MM.1S (cell line): Measurements from ENCODE around the gene NHLRC4.

ENCODE experiments used
- EZH2 ChIP-seq: fragments of 300-600 bp; sonication (generic); optimal IDR thresholded peaks from 2 replicates; pipeline ENCODE3; 2017; ENCODE audit warnings: low read depth, mild to moderate bottlenecking, antibody characterized with exemption, low read length, mixed read lengths
- TF ChIP-seq, protein P1 (sequence below): fragments of 300-600 bp; sonication (generic); IDR thresholded peaks from 2 replicates; pipeline ENCODE4 v1.5.1; 2016; ENCODE audit warnings: antibody characterized with exemption, low read length, mixed read lengths

GRCh38 chr16:586645-587590 lies 20.1 kb downstream of the NHLRC4 start:
- TF ChIP-seq, protein P1, sequence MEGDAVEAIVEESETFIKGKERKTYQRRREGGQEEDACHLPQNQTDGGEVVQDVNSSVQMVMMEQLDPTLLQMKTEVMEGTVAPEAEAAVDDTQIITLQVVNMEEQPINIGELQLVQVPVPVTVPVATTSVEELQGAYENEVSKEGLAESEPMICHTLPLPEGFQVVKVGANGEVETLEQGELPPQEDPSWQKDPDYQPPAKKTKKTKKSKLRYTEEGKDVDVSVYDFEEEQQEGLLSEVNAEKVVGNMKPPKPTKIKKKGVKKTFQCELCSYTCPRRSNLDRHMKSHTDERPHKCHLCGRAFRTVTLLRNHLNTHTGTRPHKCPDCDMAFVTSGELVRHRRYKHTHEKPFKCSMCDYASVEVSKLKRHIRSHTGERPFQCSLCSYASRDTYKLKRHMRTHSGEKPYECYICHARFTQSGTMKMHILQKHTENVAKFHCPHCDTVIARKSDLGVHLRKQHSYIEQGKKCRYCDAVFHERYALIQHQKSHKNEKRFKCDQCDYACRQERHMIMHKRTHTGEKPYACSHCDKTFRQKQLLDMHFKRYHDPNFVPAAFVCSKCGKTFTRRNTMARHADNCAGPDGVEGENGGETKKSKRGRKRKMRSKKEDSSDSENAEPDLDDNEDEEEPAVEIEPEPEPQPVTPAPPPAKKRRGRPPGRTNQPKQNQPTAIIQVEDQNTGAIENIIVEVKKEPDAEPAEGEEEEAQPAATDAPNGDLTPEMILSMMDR: no peak
- TF ChIP-seq EZH2: no peak
